HG03103 (cell line): ENCODE measurements around the gene CD274.
"Not testable (repeated sequence)": the region's sequence is repeated elsewhere in the genome, so short reads cannot be mapped to it uniquely, and the experiment has no call there.

ENCODE experiments used
- ATAC-seq: cut with Tn5 transposase; IDR thresholded peaks from one replicate; pipeline ENCODE4 v1.9.1; 2021; ENCODE audit warnings: low read depth; ENCODE audit not compliant: unreplicated experiment

The CD274 gene

DNA sequence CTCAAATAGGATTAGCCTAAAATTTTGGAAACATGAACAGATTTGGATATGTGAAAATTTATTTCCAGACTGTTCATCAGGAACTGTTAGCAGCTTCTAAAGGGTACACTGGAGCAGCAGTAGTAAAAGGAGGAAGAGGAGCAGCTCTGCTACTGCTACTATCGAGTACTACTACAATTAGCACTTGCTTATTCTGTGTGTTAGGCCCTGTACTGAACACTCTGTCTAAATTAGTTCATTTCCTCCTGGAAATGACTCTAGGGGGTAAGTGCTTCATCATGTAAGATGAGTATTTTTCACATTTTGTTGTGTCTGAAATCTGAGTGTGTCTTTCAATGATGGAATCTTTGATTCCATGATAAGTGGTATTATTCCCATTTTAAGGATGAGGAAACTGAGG, 9.8 kb downstream of the CD274 start:
- ATAC-seq: no peak

DNA sequence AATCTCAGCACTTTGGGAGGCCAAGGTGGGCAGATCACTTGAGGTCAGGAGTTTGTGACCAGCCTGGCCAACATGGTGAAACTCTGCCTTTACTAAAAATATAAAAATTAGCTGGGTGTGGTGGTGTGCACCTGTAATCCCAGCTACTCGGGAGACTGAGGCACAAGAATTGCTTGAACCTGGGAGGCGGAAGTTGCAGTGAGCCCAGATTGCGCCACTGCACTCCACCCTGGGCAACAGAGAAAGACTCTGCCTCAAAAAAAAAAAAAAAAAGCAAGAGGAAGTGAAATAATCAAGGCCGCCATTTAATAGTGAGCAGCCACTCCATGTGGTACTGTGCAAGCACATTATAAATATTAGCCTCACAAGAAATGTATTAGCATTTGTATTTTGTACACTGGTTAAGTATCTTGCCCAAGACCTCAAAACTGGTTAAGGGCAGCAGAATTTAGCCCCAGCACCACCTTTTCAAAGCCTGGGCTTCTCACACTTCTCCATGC, 14.5 kb downstream of the CD274 start:
- not testable (repeated sequence) for ATAC-seq

DNA sequence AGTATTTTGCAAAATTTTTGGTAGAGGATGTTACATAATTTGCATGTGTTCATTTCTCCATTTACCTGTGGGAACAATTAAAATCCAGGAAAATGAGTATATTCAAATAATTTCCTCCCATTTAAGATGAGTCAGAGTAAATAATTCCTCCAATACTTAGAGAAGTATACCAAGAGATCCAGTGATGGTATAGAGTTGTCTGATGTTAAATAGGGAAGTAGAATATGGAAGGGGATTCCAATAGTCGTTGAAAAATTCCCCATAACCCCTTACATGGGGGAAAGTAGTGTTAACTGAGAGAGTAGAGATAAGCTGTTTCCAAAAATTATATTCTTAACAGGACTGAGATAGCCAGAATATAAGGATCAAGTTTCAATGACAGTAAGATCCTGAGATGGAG, 15.7 kb downstream of the CD274 start:
- no peak for ATAC-seq

DNA sequence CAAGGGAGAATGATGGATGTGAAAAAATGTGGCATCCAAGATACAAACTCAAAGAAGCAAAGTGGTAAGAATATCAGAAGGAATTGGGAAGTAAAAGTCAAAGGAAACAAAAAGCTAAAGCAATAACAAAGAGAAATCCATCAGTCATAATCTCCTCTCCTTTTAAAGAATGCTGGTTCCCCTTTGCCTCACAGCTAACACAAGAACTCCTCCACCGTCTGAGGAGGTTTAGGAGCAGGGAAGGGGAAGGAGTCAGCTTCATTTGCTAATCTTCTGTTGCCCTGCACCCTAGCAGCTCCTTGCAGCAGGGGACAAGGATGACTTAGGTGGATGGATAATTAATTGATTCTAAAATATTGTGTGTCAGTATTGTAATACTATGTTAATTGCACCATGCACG, 16.4 kb downstream of the CD274 start:
- no peak for ATAC-seq

DNA sequence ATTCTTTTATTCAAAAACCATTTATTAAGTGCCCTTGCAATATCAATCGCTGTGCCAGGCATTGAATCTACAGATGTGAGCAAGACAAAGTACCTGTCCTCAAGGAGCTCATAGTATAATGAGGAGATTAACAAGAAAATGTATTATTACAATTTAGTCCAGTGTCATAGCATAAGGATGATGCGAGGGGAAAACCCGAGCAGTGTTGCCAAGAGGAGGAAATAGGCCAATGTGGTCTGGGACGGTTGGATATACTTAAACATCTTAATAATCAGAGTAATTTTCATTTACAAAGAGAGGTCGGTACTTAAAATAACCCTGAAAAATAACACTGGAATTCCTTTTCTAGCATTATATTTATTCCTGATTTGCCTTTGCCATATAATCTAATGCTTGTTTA, 18.5 kb downstream of the CD274 start:
- ATAC-seq: no peak

DNA sequence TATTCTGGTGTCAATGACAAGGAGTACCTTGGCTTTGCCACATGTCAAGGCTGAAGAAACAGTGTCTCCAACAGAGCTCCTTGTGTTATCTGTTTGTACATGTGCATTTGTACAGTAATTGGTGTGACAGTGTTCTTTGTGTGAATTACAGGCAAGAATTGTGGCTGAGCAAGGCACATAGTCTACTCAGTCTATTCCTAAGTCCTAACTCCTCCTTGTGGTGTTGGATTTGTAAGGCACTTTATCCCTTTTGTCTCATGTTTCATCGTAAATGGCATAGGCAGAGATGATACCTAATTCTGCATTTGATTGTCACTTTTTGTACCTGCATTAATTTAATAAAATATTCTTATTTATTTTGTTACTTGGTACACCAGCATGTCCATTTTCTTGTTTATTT, 19.8 kb downstream of the CD274 start:
- no peak for ATAC-seq

DNA sequence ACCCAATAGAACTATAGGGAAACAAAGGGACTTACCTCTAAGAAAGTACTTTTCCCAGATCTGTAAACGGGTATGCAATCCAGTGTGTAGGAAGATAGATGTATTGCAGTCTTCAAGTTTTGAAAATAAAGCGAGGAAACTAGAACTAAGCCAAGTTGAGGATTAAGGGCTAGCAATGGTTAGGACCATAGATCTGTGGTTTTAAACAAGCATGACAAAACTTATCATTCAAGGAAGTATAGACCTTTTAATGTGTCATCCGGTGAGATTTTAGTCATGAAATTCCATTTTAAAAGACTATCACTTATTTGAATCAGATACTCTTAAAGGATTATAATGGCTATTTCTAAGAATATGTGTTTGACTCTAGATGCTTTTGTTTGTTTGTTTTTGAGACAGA, 20.5 kb downstream of the CD274 start:
- no peak for ATAC-seq

DNA sequence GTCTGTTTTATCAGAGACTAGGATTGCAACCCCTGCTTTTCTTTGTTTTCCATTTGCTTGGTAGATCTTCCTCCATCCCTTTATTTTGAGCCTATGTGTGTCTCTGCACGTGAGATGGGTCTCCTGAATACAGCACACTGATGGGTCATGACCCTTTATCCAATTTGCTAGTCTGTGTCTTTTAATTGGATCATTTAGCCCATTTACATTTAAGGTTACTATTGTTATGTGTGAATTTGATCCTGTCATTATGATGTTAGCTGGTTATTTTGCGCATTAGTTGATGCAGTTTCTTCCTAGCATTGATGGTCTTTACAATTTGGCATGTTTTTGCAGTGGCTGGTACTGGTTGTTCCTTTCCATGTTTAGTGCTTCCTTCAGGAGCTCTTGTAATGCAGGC, 25.3 kb downstream of the CD274 start:
- ATAC-seq: not testable (repeated sequence)

DNA sequence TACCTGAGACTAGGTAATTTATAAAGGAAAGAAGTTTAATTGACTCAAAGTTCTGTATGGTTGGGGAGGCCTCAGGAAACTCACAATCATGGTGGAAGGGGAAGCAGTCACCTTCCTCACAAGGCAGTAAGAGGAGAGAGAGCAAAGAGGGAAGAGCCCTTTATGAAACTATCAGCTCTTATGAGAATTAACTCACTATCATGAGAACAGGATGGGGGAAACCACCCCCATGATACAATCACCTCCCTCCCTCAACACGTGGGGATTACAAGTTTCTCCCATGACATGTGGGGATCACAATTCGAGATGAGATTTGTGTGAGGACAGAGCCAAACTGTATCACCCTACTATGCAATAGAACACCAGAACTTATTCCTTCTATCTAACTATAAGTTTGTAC, 27.9 kb downstream of the CD274 start:
- ATAC-seq: no peak

DNA sequence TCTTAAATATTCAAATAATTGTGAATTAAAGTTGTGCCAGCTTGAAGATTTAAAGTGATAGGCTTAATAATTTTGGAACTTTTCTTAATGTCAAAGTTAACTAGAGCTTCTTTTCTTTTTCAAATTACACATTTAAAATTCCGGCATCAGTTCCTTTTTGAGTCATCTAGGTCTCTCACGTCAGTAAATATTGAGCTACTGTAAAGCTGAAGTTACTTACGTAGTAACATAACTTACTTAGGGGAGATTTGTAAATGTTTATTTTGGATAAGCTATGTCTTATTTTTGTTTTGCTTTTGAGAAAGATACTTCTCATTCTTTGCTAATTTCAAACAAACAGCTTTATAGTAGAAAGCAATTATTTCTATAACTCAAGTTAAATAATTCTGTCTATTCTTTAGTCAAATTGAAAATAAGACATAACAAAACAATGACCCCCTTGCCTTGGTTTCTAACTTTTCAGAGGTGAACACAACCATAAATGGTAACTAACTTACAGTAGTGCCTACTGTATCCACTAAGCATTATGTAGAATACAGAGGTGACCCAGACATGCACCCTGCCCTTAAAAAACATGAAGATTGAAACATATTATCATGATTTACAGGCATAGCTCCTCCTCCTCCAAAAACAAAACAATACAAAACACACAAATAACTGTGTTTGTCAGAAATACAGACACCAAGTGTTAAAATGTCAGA, 29.8 kb downstream of the CD274 start:
- ATAC-seq: no peak

DNA sequence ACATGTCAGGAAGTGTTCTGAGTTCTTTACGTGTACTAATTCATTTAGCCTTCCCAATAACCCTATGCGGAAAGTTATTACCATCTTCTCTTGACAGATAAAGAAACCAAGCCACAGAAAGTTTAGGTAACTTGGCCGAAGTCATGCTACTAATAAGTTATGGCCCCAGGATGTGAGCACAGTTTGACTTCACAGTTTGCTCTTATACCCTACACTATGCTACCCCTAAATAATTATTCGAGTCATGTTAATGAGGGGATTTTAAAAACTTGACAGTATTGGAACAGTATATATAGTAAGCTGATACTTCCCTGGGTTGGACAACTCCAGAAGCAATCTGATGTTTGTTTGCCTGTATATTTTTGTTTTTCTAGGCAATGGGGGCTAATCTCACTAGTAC, 30.6 kb downstream of the CD274 start:
- no peak for ATAC-seq

DNA sequence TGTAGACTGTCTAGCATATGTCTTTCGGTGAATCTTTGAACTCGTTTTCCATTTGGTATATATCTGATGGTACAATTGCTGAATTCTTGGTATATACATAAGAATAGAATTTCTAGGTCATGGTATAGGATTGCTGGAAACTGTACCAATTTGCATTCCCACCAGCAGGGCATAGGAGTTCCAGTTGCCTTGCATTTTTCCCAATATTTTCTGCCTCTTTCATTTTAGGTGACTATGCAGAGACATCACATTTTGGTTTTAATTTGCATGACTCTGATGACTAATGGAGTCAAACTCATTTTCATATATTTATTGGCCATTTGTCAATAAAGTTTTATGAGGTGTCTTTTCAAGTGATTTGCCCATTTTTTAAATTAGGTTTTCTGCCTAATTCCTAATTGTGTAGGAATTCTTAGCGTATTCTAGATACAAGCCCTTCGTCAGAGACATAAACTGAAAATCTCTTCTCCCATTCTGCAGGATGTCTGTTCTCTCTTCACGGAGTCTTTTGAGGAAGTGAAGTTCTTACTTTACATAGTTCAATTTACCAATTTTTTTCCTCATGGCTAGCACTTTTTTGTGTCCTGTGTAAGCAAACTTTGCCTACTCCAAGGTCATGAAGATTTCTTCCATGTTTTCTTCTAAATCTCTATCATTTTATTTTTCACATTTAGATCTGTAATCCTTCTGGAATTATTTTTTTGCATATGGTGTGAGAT, 31.1 kb downstream of the CD274 start:
- ATAC-seq: no peak

DNA sequence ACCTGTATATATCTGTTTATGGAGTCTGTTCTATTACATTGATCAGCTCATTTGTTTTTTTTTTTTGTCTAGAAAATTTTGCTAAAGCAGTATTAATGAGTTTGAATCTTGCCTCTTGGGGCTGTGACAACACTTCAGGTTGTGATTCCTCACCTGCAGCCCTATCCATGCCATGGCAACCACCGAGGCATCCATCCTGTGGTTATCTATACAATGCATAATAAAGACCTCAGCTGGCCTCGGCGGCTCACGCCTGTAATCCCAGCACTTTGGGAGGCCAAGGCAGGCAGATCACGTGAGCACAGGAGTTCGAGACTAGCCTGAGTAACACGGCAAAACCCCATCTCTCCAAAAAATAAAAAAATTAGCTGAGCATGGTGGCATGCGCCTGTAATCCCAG, 31.9 kb downstream of the CD274 start:
- no peak for ATAC-seq

DNA sequence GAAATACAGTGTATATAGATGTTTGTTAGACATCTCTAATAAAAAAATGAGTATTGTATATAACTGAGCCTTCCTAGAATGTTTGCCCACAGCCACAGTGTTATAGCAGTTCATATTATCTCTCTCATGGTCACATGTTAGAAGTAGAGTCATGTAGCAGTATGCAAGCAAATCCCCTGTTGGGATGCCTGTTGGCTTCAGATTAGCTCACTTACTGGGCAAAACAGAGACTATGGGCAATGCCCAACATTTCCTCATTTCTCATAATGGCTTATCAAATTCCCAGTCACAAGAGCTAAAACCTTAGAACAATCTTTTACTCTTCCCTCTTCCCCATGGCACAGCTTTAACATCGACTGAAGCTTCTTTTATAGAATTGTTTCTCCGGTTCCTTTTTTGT, 33.0 kb downstream of the CD274 start:
- ATAC-seq: no peak

DNA sequence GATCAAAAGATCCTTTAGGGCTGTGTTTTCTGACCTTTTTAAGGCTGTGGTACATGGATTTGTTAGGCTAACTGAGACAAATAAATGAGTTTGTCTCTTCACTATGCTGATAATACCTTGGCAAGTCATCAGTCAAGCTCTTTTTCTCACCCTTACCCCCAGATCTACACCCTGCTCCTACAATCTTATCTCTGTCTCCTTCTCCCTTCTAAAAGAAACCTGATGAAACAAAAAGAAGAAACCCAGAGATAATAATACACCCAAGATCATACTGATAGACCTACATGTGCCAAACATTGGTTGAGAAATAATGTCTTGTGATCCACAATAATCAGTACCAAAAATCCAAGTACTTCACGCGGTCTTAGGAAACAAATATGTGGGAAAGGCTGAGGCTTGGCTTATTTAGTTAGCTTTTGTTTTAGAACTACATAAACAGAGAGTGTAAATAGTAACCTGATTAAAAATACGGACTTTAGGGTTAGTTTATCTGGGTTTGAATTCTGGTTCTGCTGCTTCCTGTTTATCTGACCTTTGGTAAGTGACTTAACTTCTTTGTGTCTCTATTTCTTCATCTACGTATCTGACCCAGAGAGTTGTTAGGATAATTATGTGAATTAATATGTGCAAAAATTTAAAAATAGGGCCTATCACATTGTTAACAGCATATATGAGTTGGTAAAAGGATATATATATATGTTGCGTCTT, 35.2 kb downstream of the CD274 start:
- no peak for ATAC-seq

DNA sequence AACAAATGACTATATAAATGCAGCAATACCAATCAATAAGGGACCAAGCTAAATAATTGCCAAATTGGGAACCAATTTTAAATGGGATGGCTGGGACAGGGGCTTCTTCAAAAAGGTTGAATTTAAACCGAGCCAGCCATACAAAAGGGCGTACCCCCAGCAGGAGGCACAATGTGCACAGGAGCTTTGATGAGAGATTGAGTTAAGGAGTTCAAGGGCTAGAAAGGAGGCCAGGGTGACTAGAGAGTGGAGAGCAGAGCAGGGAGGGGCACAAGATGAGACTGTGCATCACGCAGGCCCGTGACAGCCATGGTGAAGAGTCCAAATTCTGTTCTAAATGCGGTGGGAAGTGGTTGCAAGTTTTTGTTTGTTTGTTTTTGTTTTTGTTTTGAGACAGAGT, 36.6 kb downstream of the CD274 start:
- ATAC-seq: no peak

DNA sequence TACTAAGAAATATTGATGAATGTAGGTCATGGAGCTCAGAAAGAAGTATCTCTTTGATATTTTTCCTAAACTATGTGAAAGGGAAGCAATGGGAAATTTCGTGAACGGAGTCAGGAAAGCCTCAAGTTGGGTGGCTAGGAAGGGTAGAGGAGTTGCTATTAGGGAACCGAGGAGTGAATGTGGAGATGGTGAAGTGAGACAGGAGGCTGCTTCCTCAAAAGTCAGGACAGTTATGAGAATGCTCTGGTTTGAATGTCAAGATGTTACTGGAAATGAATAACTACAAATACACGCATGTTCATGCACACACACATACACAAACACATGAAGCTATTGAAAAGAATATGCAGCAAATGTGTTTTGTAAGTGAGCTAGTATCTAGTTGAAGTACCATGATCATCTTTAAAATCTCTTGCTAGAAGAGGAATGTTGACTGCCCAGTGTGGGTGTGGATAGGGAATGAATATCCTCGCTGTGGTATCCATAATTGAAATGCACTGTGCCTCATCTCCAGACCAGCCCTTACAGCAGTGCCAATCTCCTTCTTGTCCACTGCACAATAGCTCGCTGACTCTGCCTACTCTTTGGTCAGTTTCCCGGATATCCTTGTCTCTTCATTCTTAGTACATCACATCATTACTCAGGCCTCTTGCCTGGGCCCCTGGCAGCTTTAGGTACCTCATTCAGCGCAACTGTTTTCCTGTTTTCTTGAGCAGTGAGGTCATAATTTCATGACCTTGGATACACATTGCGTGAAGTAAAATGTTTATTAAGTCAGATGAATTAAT, 38.1 kb downstream of the CD274 start:
- no peak for ATAC-seq

DNA sequence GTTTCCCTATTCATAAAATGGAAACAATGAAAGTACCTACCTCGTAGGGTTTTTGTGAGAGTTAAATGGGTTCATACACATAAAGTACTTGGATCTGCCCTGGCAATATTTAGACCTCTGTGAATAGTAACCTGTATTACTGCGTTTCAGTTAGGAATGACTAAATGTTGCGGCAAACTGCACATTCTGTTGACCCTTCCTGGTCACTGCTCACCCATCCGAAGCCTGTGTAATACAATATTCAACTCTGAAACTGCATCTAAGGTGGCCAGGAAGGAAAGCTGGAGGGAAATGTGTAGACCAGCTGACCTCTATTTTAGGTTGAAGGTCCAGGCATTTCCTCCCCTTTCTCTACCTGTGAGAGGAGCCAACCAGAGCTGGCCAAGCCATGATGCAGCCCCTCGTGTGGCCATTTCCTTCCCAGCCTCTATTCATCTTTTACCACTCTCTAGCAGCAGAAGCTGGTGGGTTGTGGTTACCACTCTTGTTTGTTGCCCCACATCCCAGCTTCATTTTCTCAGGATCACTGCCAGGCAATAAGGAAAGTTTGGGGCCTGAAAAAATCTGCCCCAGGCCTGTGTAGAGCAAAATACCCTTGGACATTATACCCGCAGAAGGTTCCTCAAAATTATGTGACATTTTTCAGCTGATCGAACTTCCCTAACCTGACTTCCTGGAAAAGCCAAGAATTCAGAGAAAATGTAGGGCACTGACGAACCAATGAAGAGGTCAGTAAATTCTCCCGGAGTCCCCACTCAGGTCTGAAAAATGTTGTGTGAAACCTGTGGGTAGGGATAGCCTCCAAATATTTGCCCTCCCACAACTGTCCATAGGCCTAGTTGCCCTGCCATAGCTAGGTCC, 39.5 kb downstream of the CD274 start:
- ATAC-seq: no peak

DNA sequence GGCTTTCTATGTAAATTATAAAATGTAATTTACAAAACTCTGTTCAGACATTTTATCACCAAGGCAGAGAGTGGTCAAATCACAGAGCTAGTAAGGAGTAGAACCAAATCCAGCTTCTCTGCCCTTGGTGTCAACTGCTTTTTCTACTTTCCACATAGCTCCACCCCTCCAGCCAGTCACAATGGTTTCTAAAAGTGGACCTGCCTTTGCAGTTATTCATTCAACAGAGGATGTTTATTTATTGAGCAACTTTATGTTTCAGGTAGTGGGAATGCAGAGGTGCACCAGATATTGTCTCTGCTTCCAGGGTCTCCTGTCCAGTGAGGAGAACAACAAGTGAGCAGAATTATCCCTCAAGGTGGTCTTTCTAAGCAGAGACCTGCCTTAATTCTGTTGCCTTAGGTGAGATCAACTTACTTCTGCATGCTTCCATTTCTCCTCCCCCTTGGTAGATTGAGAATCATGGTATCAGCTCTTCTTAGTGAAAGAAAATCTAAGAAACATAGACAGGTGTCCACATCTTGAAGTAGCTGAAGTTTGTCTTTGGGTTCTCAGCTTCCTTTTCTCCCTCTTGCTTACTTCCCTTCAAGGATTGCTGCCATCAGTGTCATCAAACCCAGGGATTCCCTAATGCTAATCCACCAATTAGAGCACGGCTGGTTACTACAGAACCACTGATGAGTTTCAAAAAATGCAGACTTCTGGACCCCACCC, 42.8 kb downstream of the CD274 start:
- ATAC-seq: no peak
